Measurements from ENCODE around the gene ATRN. TPM values are rescaled to one million over a fixed set of nuclear protein-coding genes. Genes with fewer than 3 reads are reported as not detected.

The ATRN gene
- total and polyA plus RNA-seq, 2 donors from 2014 or later, result 15.7 to 48.1 TPM

GRCh38 chr20:3631534-3631933 lies 160.7 kb downstream of the ATRN start:
- H3K4me1 ChIP-seq (ENCODE audit: control insufficient read depth in 2 of 3, insufficient read depth in 2 of 3, low read depth in 1 of 3, low read length in 3 of 3), result no peaks in the 10 kb centered on the region
- H3K9me3 ChIP-seq (ENCODE audit: control insufficient read depth in 2 of 3, insufficient read depth in 1 of 3, low read length in 3 of 3), result no peaks in the 10 kb centered on the region
- no peak overlapping the region for H3K27ac ChIP-seq (ENCODE audit: low read depth in 2 of 2, low read length in 2 of 2)
- FAIRE-seq, result no peak
- DNase-seq, result no peak
- H3K27me3 ChIP-seq (ENCODE audit: control insufficient read depth, insufficient read depth, low read length), result no peaks in the 10 kb centered on the region
- intact Hi-C loops (cut with DNase I), result no loop called here
- peaks cover 4 to 6% (median 6%) of the 10 kb centered on the region in 3 donors for H3K36me3 ChIP-seq (ENCODE audit: control insufficient read depth in 2 of 3, insufficient read depth in 3 of 3, low read length in 3 of 3)
- TF ChIP-seq CTCF (IDR thresholded peaks at IDR 0.05; ENCODE audit: borderline replicate concordance, extremely low read depth, insufficient read depth), result no peak
- H3K9ac ChIP-seq (ENCODE audit: low read length in 3 of 3), result no peak overlapping the region
- H3K4me3 ChIP-seq (ENCODE audit: low read length in 3 of 3), result no peak overlapping the region

- no peaks in the 10 kb centered on the region for H3K27me3 ChIP-seq (ENCODE audit: control insufficient read depth, insufficient read depth, low read length)
- FAIRE-seq (no peak), DNase-seq (no peak)
- peak overlapping the region in 1 of 2 donors; percentile 52 for H3K27ac ChIP-seq (ENCODE audit: low read depth in 2 of 2, low read length in 2 of 2)
- no peaks in the 10 kb centered on the region for H3K4me1 ChIP-seq (ENCODE audit: control insufficient read depth in 2 of 3, insufficient read depth in 2 of 3, low read depth in 1 of 3, low read length in 3 of 3)
- peak; percentile 11 for TF ChIP-seq CTCF (IDR thresholded peaks at IDR 0.05; ENCODE audit: borderline replicate concordance, extremely low read depth, insufficient read depth)
- H3K9me3 ChIP-seq (ENCODE audit: control insufficient read depth in 2 of 3, insufficient read depth in 1 of 3, low read length in 3 of 3), result no peaks in the 10 kb centered on the region
- no peak overlapping the region for H3K9ac ChIP-seq (ENCODE audit: low read length in 3 of 3)
- H3K36me3 ChIP-seq (ENCODE audit: control insufficient read depth in 2 of 3, insufficient read depth in 3 of 3, low read length in 3 of 3), result peaks cover 4 to 6% (median 6%) of the 10 kb centered on the region in 3 donors
- no peak overlapping the region for H3K4me3 ChIP-seq (ENCODE audit: low read length in 3 of 3)
- intact Hi-C loops (cut with DNase I), result no loop called here
These were observed 161.6 kb downstream of the ATRN start for GRCh38 chr20:3632311-3633004.

GRCh38 chr20:3633913-3634478 lies 163.2 kb downstream of the ATRN start:
- H3K9me3 ChIP-seq (ENCODE audit: control insufficient read depth in 2 of 3, insufficient read depth in 1 of 3, low read length in 3 of 3), result no peaks in the 10 kb centered on the region
- no peak for FAIRE-seq
- no peak overlapping the region for H3K9ac ChIP-seq (ENCODE audit: low read length in 3 of 3)
- no peak overlapping the region for H3K4me3 ChIP-seq (ENCODE audit: low read length in 3 of 3)
- intact Hi-C loops (cut with DNase I), result no loop called here
- no peak for TF ChIP-seq CTCF (IDR thresholded peaks at IDR 0.05; ENCODE audit: borderline replicate concordance, extremely low read depth, insufficient read depth)
- DNase-seq, result no peak
- H3K4me1 ChIP-seq (ENCODE audit: control insufficient read depth in 2 of 3, insufficient read depth in 2 of 3, low read depth in 1 of 3, low read length in 3 of 3), result no peaks in the 10 kb centered on the region
- H3K27ac ChIP-seq (ENCODE audit: low read depth in 2 of 2, low read length in 2 of 2), result no peak overlapping the region
- H3K27me3 ChIP-seq (ENCODE audit: control insufficient read depth, insufficient read depth, low read length), result no peaks in the 10 kb centered on the region
- H3K36me3 ChIP-seq (ENCODE audit: control insufficient read depth in 2 of 3, insufficient read depth in 3 of 3, low read length in 3 of 3), result peaks cover 0 to 7% (median 6%) of the 10 kb centered on the region in 3 donors
